ENCODE data around the gene NDUFB7.
"Not testable (repeated sequence)": the region's sequence is repeated elsewhere in the genome, so short reads cannot be mapped to it uniquely, and the experiment has no call there.

Gene NDUFB7

GRCh38 chr19:14571695-14572490 is at the start of gene NDUFB7:
Gene NDUFB7 (minus strand): TSS chr19:14572066. CDS start chr19:14572000, 66 bp downstream.
- DNase-seq, result peak; percentile 93

GRCh38 chr19:14619404-14619803 is 47.5 kb upstream of the NDUFB7 start:
- no peak for DNase-seq

- DNase-seq, result peak; percentile 25
Observed at GRCh38 chr19:14616407-14616806, 44.5 kb upstream of the NDUFB7 start.

- DNase-seq, result no peak
Observed at GRCh38 chr19:14615623-14616022, 43.8 kb upstream of the NDUFB7 start.

GRCh38 chr19:14614099-14614412 is 42.2 kb upstream of the NDUFB7 start:
- DNase-seq, result peak; percentile 68

- peak; percentile 37 for DNase-seq
Observed at GRCh38 chr19:14613399-14614098, 41.7 kb upstream of the NDUFB7 start.

GRCh38 chr19:14612657-14613056 is 40.8 kb upstream of the NDUFB7 start:
- no peak for DNase-seq

- DNase-seq, result not testable (repeated sequence)
Observed at GRCh38 chr19:14612242-14612641, 40.4 kb upstream of the NDUFB7 start.

- no peak for DNase-seq
Observed at GRCh38 chr19:14611051-14611450, 39.2 kb upstream of the NDUFB7 start.

GRCh38 chr19:14606627-14607026 is 34.8 kb upstream of the NDUFB7 start:
- no peak for DNase-seq

GRCh38 chr19:14603990-14604387 is 32.1 kb upstream of the NDUFB7 start:
- peak; percentile 45 for DNase-seq

- no peak for DNase-seq
Observed at GRCh38 chr19:14599548-14600147, 27.8 kb upstream of the NDUFB7 start.

GRCh38 chr19:14595558-14595957 is 23.7 kb upstream of the NDUFB7 start:
- DNase-seq, result no peak

GRCh38 chr19:14589433-14589832 is 17.6 kb upstream of the NDUFB7 start:
- DNase-seq, result not testable (repeated sequence)

GRCh38 chr19:14585187-14585586 is 13.3 kb upstream of the NDUFB7 start:
- peak; percentile 60 for DNase-seq

- not testable (repeated sequence) for DNase-seq
Observed at GRCh38 chr19:14584372-14584771, 12.5 kb upstream of the NDUFB7 start.

GRCh38 chr19:14582894-14583340 is 11.1 kb upstream of the NDUFB7 start, which contains the start of gene CLEC17A:
Gene CLEC17A (plus strand): TSS chr19:14583084. CDS start chr19:14583161, 77 bp downstream.
- DNase-seq, result peak; percentile 78

- DNase-seq, result no peak
Observed at GRCh38 chr19:14580623-14581237, 8.9 kb upstream of the NDUFB7 start.

GRCh38 chr19:14577885-14578427 is 6.1 kb upstream of the NDUFB7 start:
- DNase-seq, result peak; percentile 38

- no peak for DNase-seq
Observed at GRCh38 chr19:14577264-14577663, 5.4 kb upstream of the NDUFB7 start.

GRCh38 chr19:14576363-14576762 is 4.5 kb upstream of the NDUFB7 start:
- no peak for DNase-seq

- no peak for DNase-seq
Observed at GRCh38 chr19:14575428-14575980, 3.6 kb upstream of the NDUFB7 start.

Data from CD4-positive, alpha-beta T cell treated with Interleukin-15 for 1 hour (primary cell).